Colon (tissue), 2 donors: ENCODE measurements around the gene KAT8.
"Not testable (repeated sequence)": the region's sequence is repeated elsewhere in the genome, so short reads cannot be mapped to it uniquely, and the experiment has no call there.

ENCODE experiments used
- FAIRE-seq: peaks from 2 replicates; lab custom pipeline; 2012; peaks lifted over from hg19 to GRCh38; lab: Jason Lieb, UNC
- donor health status: control.
- donor health status: control.

KAT8 gene

DNA sequence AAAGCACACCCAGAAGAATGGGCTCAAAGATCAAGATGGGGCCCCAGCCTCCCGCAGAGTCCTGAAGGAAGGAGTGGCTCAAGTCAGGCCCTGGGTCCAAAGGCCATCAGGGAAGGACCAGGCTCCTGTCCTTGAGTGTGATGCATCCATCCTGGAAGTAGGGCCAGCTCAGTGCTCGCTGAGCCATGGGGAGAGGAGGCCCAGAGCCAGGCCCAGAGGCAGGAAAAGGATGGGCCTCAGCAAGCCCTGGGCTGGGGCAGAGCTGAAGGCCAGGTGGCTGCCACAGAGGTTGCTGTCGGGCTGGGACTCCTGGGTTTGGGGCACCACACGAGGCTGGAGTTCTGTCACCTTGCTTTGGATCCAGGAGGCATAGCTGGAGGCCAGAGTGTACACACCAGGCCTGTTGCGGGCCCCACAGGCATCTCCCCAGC, 14.4 kb downstream of the KAT8 start:
- FAIRE-seq = no peak

- FAIRE-seq = no peak
These were observed 15.0 kb downstream of the KAT8 start for GRCh38 chr16:31132303-31132979.

GRCh38 chr16:31133046-31133501, 15.6 kb downstream of the KAT8 start:
- FAIRE-seq = no peak

DNA sequence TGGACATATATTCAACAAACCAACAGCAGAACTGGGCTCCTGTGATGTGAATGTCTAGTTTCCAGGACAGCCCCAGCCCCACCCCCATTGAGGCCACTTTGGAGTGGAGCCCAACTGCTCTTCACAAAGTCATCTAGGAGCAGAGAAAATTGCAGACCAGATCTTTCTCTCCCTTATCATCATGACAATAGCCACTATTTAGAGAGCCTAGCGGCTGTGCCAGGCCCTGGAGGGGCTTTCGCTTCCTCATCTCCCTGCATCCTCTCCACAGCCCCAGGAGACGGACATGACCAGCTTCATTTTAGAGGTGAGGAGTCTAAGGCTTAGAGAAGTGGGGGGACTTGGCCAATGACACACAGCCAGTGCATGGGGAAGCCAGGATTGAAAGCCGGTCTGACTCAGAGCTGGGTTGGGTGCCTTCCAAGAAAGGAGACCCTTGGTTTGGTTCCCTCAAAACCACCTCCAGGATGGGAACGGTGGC, 16.7 kb downstream of the KAT8 start:
- no peak for FAIRE-seq

- FAIRE-seq = no peak
These were observed 17.4 kb downstream of the KAT8 start for GRCh38 chr16:31134625-31135534.

DNA sequence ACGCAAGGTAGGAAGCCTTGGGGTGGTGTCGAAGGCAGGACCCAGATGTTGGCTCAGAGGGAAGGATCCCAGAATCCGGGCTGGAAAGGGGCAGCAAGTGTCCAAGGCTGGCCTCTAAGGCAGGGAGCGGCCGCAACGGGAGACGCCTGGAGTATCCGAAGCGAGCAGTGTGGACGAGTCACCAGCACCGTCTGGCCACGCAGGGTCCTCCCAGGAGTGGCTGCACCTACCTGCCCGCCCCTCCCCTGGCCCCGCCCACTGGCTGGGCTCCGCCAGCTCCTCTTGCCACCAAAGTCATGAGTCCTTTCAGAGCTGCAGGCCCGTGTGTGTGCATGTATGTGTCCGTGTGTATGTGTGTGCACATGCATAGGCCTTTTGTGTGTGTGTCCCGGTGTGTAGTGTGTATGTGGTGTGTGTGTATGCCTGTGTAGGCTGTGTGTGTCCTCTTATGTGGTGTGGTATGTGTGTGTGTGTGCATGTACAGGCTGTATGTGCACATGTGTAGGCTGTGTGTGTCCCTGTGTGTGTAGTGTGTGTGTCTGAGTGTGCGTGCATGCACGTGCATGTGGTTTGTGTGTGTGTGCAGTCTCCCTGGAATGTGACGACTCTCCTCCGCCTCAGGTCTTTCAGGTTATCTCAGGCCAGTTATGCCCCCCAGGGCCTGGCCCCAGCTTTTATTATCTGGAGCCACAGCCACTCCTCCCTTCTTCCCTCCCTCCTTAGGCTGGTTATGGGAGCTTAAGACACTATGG, 18.2 kb downstream of the KAT8 start, which contains the start of gene PRSS8:
Gene PRSS8 (minus strand): TSS at position 193 of the 752 bp plus-strand sequence. CDS start 229 bp downstream, outside the sequence.
- FAIRE-seq = no peak

GRCh38 chr16:31136287-31136662, 18.8 kb downstream of the KAT8 start:
- FAIRE-seq = no peak

DNA sequence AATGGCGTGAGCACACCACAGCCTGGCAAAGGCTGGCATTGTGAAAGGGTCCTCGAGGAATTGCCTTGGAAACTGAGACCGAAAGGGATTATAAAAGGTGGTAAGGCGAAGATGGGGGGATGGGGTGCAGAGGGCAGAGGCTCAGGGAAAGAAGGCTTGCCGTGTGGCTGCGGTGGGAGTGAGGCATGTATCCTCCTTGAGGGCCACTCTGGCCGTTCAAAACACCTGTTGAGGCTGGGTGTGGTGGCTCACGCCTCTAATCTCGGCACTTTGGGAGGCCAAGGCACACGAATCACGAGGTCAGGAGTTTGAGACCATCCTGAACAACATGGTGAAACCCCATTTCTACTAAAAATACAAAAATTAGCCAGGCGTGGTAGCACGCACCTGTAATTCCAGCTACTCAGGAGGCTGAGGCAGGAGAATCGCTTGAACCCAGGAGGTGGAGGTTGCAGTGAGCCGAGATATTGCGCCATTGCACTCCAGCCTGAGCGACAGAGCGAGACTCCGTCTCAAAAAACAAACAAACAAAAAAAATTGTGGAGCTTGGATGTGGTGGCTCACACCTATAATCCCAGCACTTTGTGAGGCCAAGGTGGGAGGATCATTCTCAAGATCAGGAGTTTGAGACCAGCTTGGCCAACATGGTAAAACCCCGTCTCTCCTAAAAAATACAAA, 19.5 kb downstream of the KAT8 start:
- FAIRE-seq = not testable (repeated sequence)

GRCh38 chr16:31138621-31139578, 21.4 kb downstream of the KAT8 start:
- no peak for FAIRE-seq

GRCh38 chr16:31141071-31141469, 23.6 kb downstream of the KAT8 start:
- not testable (repeated sequence) for FAIRE-seq

GRCh38 chr16:31141489-31142108, 24.1 kb downstream of the KAT8 start:
- no peak for FAIRE-seq

GRCh38 chr16:31142109-31143010, 24.9 kb downstream of the KAT8 start:
- FAIRE-seq = no peak

GRCh38 chr16:31143011-31143693, 25.7 kb downstream of the KAT8 start:
- FAIRE-seq = no peak

- no peak for FAIRE-seq
These were observed 26.3 kb downstream of the KAT8 start for GRCh38 chr16:31143694-31144148.

DNA sequence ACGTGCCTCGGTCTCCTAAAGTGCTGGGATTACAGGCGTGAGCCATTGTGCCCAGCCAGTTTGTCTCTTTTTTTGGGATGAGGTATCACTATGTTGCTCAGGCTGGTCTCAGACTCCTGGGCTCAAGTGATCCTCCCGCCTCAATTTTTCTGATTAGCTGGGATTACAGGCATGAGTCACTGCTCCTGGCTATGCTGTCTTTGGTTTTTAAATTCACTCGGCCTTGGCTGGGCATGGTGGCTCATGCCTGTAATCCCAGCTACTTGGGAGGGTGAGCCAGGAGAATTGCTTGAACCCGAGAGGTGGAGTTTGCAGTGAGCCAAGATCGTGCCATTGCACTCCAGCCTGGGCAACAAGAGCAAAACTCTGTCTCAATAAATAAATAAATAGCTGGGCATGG, 27.0 kb downstream of the KAT8 start:
- not testable (repeated sequence) for FAIRE-seq

- no peak for FAIRE-seq
These were observed 28.0 kb downstream of the KAT8 start for GRCh38 chr16:31145398-31145990.

GRCh38 chr16:31147574-31147973, 30.1 kb downstream of the KAT8 start:
- no peak for FAIRE-seq

DNA sequence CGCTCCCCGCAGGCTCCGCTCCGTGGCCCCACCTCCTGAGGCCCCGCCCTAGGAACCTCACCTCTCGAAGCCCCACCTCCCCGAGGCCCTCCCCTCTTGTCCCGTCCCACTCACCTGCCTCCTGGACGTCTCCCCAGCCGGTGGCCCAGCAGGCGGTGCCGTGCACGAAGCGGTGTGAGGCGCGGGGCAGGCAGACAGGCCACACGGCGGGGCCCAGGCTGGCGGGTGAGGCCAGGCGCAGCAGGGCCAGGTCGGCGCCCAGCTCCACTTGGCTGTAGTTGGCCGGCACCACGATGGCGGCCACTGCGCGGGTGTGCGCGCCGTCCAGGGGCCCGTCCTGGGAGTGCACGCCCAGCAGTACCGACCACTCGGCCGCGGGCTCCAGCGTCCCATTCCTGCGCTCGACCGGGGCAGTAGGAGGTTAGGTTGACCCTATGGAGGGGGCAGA, 30.8 kb downstream of the KAT8 start:
- no peak for FAIRE-seq
